Measurements from ENCODE around the gene PET117.
"Not testable (repeated sequence)": the region's sequence is repeated elsewhere in the genome, so short reads cannot be mapped to it uniquely, and the experiment has no call there.

Gene PET117

DNA sequence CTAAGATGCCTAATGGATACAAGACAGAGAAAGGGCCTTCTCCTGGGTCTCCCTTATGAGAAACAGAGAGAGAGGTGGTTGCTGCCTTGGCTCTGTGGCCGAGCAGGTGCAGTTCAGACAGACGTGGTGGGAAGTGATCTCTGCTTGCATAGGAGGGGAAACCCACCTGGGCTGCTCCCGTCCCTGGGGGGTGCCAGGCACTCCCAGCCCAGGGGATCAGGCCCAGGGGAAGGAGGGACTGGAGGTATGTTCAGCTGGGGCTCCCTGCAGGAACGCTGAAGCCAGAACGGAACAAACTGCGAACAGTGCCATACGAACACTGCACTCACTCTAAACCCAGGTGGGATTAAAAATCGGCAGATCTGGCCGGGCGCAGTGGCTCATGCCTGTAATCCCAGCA is 44.3 kb upstream of the PET117 start:
- Histone ChIP-seq H3K27ac (ENCODE audit: insufficient read depth in 1 of 2, low read depth in 1 of 2, low read length in 2 of 2, poor library complexity in 1 of 2, severe bottlenecking in 2 of 2) (no peak overlapping the region), H3K27me3 (replicated peaks in 2 of 5; ENCODE audit: control insufficient read depth in 4 of 5, insufficient read depth in 5 of 5, low read length in 4 of 5) (peaks cover 0 to 3% (median 2%) of the 10 kb centered on the region in 5 experiments), H3K4me3 (ENCODE audit: control insufficient read depth in 1 of 7, extremely low read depth in 1 of 7, insufficient read depth in 4 of 7, low read depth in 2 of 7, low read length in 6 of 7) (no peak overlapping the region), H3K4me1 (ENCODE audit: control extremely low read depth in 1 of 4, control insufficient read depth in 4 of 4, insufficient read depth in 4 of 4, low read length in 3 of 4) (no peaks in the 10 kb centered on the region), H3K36me3 (ENCODE audit: control insufficient read depth in 4 of 4, insufficient read depth in 4 of 4, low read length in 3 of 4) (no peaks in the 10 kb centered on the region), H3K9me3 (ENCODE audit: control extremely low read depth in 1 of 5, control insufficient read depth in 4 of 5, insufficient read depth in 2 of 5, low read depth in 1 of 5, low read length in 4 of 5) (no peaks in the 10 kb centered on the region)
- WGBS (ENCODE audit: insufficient coverage), result 90% methylated on average over 5 of the region's 10 CpGs
- ChIA-PET POLR2A (no interaction called here), CTCF (no interaction called here)
- no peak for DNase-seq

DNA sequence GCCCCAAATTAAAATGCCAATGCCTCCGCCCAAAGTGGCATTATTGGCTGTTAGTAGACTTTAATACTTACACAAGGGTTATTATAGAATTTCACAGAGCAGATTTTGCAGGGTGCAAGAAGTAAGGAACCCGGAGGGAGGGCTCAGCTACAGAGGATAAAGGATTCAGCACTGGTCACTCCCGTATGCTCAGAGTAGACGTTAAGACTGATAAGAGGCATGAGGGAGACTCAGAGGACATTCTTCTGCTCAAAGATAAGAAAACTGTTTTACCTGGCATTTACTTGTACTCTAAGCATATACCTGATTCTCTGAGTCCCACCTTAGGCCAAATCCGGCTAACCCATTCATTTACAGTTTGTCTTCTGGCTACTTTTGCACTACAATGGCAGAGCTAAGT is 43.5 kb upstream of the PET117 start:
- peaks cover 0 to 3% (median 2%) of the 10 kb centered on the region in 5 experiments for H3K27me3 ChIP-seq (replicated peaks in 2 of 5; ENCODE audit: control insufficient read depth in 4 of 5, insufficient read depth in 5 of 5, low read length in 4 of 5)
- POLR2A ChIA-PET, result no interaction called here
- WGBS (ENCODE audit: insufficient coverage), result 75% methylated on average over 4 of the region's 5 CpGs
- H3K4me1 ChIP-seq (ENCODE audit: control extremely low read depth in 1 of 4, control insufficient read depth in 4 of 4, insufficient read depth in 4 of 4, low read length in 3 of 4), result no peaks in the 10 kb centered on the region
- no peaks in the 10 kb centered on the region for H3K9me3 ChIP-seq (ENCODE audit: control extremely low read depth in 1 of 5, control insufficient read depth in 4 of 5, insufficient read depth in 2 of 5, low read depth in 1 of 5, low read length in 4 of 5)
- DNase-seq, result no peak
- no peak overlapping the region for H3K27ac ChIP-seq (ENCODE audit: insufficient read depth in 1 of 2, low read depth in 1 of 2, low read length in 2 of 2, poor library complexity in 1 of 2, severe bottlenecking in 2 of 2)
- no peak overlapping the region for H3K4me3 ChIP-seq (ENCODE audit: control insufficient read depth in 1 of 7, extremely low read depth in 1 of 7, insufficient read depth in 4 of 7, low read depth in 2 of 7, low read length in 6 of 7)
- H3K36me3 ChIP-seq (ENCODE audit: control insufficient read depth in 4 of 4, insufficient read depth in 4 of 4, low read length in 3 of 4), result no peaks in the 10 kb centered on the region
- CTCF ChIA-PET, result no interaction called here

DNA sequence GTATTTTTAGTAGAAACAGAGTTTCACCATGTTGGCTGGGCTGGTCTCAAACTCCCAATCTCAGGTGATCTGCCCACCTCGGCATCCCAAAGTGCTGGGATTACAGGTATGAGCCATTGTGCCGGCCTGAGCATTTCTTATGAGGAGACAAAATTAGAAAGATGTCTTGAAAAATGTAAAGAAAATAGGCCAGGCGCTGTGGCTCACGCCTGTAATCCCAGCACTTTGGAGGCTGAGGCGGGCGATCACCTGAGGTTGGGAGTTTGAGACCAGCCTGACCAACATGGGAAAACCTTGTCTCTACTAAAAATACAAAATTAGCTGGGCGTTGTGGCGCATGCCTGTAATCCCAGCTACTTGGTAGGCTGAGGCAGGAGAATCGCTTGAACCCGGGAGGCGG is 37.1 kb upstream of the PET117 start:
- POLR2A ChIA-PET; H3K36me3 ChIP-seq (ENCODE audit: control insufficient read depth in 4 of 4, insufficient read depth in 4 of 4, low read length in 3 of 4); H3K27ac ChIP-seq (ENCODE audit: insufficient read depth in 1 of 2, low read depth in 1 of 2, low read length in 2 of 2, poor library complexity in 1 of 2, severe bottlenecking in 2 of 2); DNase-seq; CTCF ChIA-PET; H3K4me3 ChIP-seq (ENCODE audit: control insufficient read depth in 1 of 7, extremely low read depth in 1 of 7, insufficient read depth in 4 of 7, low read depth in 2 of 7, low read length in 6 of 7); H3K9me3 ChIP-seq (ENCODE audit: control extremely low read depth in 1 of 5, control insufficient read depth in 4 of 5, insufficient read depth in 2 of 5, low read depth in 1 of 5, low read length in 4 of 5); H3K4me1 ChIP-seq (ENCODE audit: control extremely low read depth in 1 of 4, control insufficient read depth in 4 of 4, insufficient read depth in 4 of 4, low read length in 3 of 4); H3K27me3 ChIP-seq (replicated peaks in 2 of 5; ENCODE audit: control insufficient read depth in 4 of 5, insufficient read depth in 5 of 5, low read length in 4 of 5): not testable (repeated sequence)
- WGBS (ENCODE audit: insufficient coverage), result 100% methylated on average over 9 of the region's 11 CpGs

DNA sequence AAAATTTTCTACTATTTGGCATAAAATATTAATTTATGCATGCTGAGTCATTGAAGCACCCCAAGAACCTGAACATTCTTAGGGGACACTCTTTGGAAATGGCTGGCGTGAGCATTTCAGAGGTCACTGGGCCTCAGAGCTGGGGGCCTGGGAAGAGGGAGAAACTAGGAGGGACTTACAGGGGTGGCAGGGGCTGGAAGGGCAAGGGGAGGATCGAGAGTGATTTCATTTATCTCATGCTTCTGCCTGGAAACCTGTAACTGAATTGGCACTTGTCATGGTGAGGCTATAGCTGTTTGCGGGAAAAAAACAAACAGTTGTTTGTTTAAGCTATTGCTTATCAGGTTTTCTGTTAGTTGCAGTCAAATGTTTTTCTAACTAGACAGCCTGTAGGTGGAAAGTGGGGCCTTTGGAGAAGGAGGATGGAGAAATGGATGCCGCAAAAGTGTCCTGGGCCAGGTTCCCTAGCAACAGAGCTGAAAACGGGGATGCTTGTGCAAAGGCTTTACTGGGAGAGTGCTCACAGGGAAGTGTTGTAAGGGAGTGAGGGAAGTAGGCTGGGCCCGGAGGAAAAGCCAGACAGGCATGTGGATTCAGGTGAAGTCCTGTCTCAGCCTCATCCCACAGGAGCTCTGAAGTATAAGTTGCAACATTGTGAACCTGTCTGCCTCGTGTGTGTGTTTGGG is 36.4 kb upstream of the PET117 start:
- no peaks in the 10 kb centered on the region for H3K4me1 ChIP-seq (ENCODE audit: control extremely low read depth in 1 of 4, control insufficient read depth in 4 of 4, insufficient read depth in 4 of 4, low read length in 3 of 4)
- POLR2A ChIA-PET, result interaction anchor here (0.7 kb wide), 1 partner anchor 1520 kb away, joined by 3 read pairs; no protein-coding TSS in a partner anchor
- H3K27me3 ChIP-seq (replicated peaks in 2 of 5; ENCODE audit: control insufficient read depth in 4 of 5, insufficient read depth in 5 of 5, low read length in 4 of 5), result no peaks in the 10 kb centered on the region
- no peak overlapping the region for H3K27ac ChIP-seq (ENCODE audit: insufficient read depth in 1 of 2, low read depth in 1 of 2, low read length in 2 of 2, poor library complexity in 1 of 2, severe bottlenecking in 2 of 2)
- no peak overlapping the region for H3K4me3 ChIP-seq (ENCODE audit: control insufficient read depth in 1 of 7, extremely low read depth in 1 of 7, insufficient read depth in 4 of 7, low read depth in 2 of 7, low read length in 6 of 7)
- CTCF ChIA-PET, result no interaction called here
- 87% methylated on average over 6 of the region's 7 CpGs for WGBS (ENCODE audit: insufficient coverage)
- H3K36me3 ChIP-seq (ENCODE audit: control insufficient read depth in 4 of 4, insufficient read depth in 4 of 4, low read length in 3 of 4), result no peaks in the 10 kb centered on the region
- no peaks in the 10 kb centered on the region for H3K9me3 ChIP-seq (ENCODE audit: control extremely low read depth in 1 of 5, control insufficient read depth in 4 of 5, insufficient read depth in 2 of 5, low read depth in 1 of 5, low read length in 4 of 5)
- no peak for DNase-seq

DNA sequence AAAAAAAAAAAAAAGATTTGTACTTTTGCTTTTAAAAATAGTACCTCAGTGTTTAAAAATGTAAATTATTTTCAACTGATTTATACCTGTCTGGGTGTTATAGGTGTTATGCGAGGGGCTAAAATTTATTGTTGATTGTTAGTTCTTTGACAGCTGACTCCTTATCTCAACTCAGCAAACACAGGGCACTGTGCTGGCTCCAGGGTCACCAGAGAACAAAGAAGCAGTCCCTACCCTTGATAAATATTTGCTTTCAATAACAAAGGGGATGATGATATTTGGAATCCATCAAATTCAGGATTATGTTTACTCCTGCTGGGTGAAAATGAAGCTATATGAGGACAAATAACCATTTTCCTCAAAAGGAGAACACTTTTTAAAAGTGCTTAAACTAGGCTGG is 34.2 kb upstream of the PET117 start:
- DNase-seq, result no peak
- Histone ChIP-seq H3K27me3 (replicated peaks in 2 of 5; ENCODE audit: control insufficient read depth in 4 of 5, insufficient read depth in 5 of 5, low read length in 4 of 5) (no peaks in the 10 kb centered on the region), H3K4me3 (ENCODE audit: control insufficient read depth in 1 of 7, extremely low read depth in 1 of 7, insufficient read depth in 4 of 7, low read depth in 2 of 7, low read length in 6 of 7) (no peak overlapping the region), H3K4me1 (ENCODE audit: control extremely low read depth in 1 of 4, control insufficient read depth in 4 of 4, insufficient read depth in 4 of 4, low read length in 3 of 4) (no peaks in the 10 kb centered on the region), H3K36me3 (ENCODE audit: control insufficient read depth in 4 of 4, insufficient read depth in 4 of 4, low read length in 3 of 4) (no peaks in the 10 kb centered on the region), H3K9me3 (ENCODE audit: control extremely low read depth in 1 of 5, control insufficient read depth in 4 of 5, insufficient read depth in 2 of 5, low read depth in 1 of 5, low read length in 4 of 5) (peaks cover 0 to 2% (median 0%) of the 10 kb centered on the region in 5 experiments), H3K27ac (ENCODE audit: insufficient read depth in 1 of 2, low read depth in 1 of 2, low read length in 2 of 2, poor library complexity in 1 of 2, severe bottlenecking in 2 of 2) (no peak overlapping the region)
- WGBS (ENCODE audit: insufficient coverage), result no CpG with 5 or more reads among the region's 1 CpG
- ChIA-PET CTCF (no interaction called here), POLR2A (no interaction called here)

DNA sequence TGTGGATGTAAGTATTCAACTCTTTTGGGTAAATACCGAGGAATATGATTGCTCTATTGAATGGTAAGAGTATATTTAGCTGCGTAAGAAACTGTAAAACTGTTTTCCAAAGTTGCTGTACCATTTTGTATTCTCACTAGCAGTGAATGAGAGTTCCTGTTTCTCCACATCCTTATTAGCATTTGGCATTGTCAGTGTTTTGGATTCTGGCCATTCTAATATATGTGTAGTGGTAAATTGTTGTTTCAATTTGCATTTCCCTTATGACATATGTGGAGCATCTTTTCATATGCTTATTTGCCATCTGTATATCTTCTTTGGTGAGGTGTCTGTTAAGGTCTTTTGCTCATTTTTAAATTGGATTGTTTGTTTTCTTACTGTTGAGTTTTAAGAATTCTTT is 29.3 kb upstream of the PET117 start:
- POLR2A ChIA-PET, result no interaction called here
- WGBS (ENCODE audit: insufficient coverage), result 100% methylated on average over 2 of the region's 2 CpGs
- CTCF ChIA-PET, result no interaction called here

DNA sequence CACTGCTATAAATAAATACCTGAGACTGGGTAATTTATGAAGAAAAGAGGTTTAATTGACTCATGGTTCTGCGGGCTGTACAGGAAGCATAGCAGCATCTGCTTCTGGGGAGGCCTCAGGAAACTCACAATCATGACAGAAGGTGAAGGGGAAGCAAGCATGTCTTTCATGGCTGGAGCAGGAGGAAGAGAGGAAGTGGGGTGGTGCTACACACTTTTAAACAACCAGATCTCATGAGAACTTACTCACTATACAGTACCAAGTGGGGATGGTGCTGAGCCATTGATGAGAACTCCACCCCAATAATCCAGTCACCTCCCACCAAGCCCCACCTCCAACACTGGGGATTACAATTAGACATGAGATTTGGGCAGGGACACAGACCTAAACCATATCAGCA is 9.1 kb upstream of the PET117 start:
- 0% methylated on average over 1 of the region's 1 CpG for WGBS (ENCODE audit: insufficient coverage)
- CTCF ChIA-PET; POLR2A ChIA-PET; H3K27me3 ChIP-seq (replicated peaks in 2 of 5; ENCODE audit: control insufficient read depth in 4 of 5, insufficient read depth in 5 of 5, low read length in 4 of 5); H3K4me1 ChIP-seq (ENCODE audit: control extremely low read depth in 1 of 4, control insufficient read depth in 4 of 4, insufficient read depth in 4 of 4, low read length in 3 of 4); H3K4me3 ChIP-seq (ENCODE audit: control insufficient read depth in 1 of 7, extremely low read depth in 1 of 7, insufficient read depth in 4 of 7, low read depth in 2 of 7, low read length in 6 of 7); H3K36me3 ChIP-seq (ENCODE audit: control insufficient read depth in 4 of 4, insufficient read depth in 4 of 4, low read length in 3 of 4); H3K9me3 ChIP-seq (ENCODE audit: control extremely low read depth in 1 of 5, control insufficient read depth in 4 of 5, insufficient read depth in 2 of 5, low read depth in 1 of 5, low read length in 4 of 5); H3K27ac ChIP-seq (ENCODE audit: insufficient read depth in 1 of 2, low read depth in 1 of 2, low read length in 2 of 2, poor library complexity in 1 of 2, severe bottlenecking in 2 of 2): not testable (repeated sequence)
- peak in 2 of 3 donors; percentile 51 to 71 for DNase-seq

More for the DNA sequence above, 29.3 kb upstream of the PET117 start:
- Histone ChIP-seq H3K4me3 (ENCODE audit: control insufficient read depth in 1 of 7, extremely low read depth in 1 of 7, insufficient read depth in 4 of 7, low read depth in 2 of 7, low read length in 6 of 7) (no peak overlapping the region), H3K4me1 (ENCODE audit: control extremely low read depth in 1 of 4, control insufficient read depth in 4 of 4, insufficient read depth in 4 of 4, low read length in 3 of 4) (no peaks in the 10 kb centered on the region), H3K36me3 (ENCODE audit: control insufficient read depth in 4 of 4, insufficient read depth in 4 of 4, low read length in 3 of 4) (no peaks in the 10 kb centered on the region), H3K27me3 (replicated peaks in 2 of 5; ENCODE audit: control insufficient read depth in 4 of 5, insufficient read depth in 5 of 5, low read length in 4 of 5) (no peaks in the 10 kb centered on the region), H3K27ac (ENCODE audit: insufficient read depth in 1 of 2, low read depth in 1 of 2, low read length in 2 of 2, poor library complexity in 1 of 2, severe bottlenecking in 2 of 2) (no peak overlapping the region), H3K9me3 (ENCODE audit: control extremely low read depth in 1 of 5, control insufficient read depth in 4 of 5, insufficient read depth in 2 of 5, low read depth in 1 of 5, low read length in 4 of 5) (peaks cover 0 to 3% (median 0%) of the 10 kb centered on the region in 5 experiments)
- no peak for DNase-seq
